GM23338 (cell line): ENCODE results near the gene CCDC175. TPM values are rescaled to one million over a fixed set of nuclear protein-coding genes. Genes with fewer than 3 reads are reported as not detected.
A peak's percentile ranks its signal among the peaks of the same experiment; 100 is the strongest.

Experiments
- ATAC-seq: fragments of 200-7000 bp; cut with Tn5 transposase; 3 replicates; pipeline ENCODE4 v1.9.1; 2020
- DNase-seq: peaks from one replicate; pipeline ENCODE4 v3.0.0-alpha.2; 2015; ENCODE audit warnings: low spot score
- H2AFZ ChIP-seq: fragments of 200-600 bp; sonication (generic); 2 replicates; pipeline ENCODE4 v1.8.0; 2016; ENCODE audit warnings: antibody characterized with exemption, mild to moderate bottlenecking, moderate library complexity
- H3F3A ChIP-seq: fragments of 200-600 bp; sonication (generic); replicated peaks from 2 replicates; pipeline ENCODE4 v1.8.0; 2017; ENCODE audit warnings: antibody characterized with exemption, mixed run types, low read depth
- H3K27ac ChIP-seq: fragments of 200-600 bp; sonication (generic); 2 replicates; pipeline ENCODE4 v1.6.1; 2016; ENCODE audit warnings: low read depth
- H3K27me3 ChIP-seq: fragments of 200-600 bp; sonication (generic); 2 replicates; pipeline ENCODE4 v1.8.0; 2016; ENCODE audit warnings: mild to moderate bottlenecking, mixed run types, moderate library complexity; ENCODE audit not compliant: insufficient read depth
- H3K36me3 ChIP-seq: fragments of 200-600 bp; sonication (generic); 2 replicates; pipeline ENCODE4 v1.8.0; 2016; ENCODE audit warnings: mild to moderate bottlenecking; ENCODE audit not compliant: insufficient read depth
- H3K4me1 ChIP-seq: fragments of 200-600 bp; sonication (generic); 2 replicates; pipeline ENCODE4 v1.8.0; 2016; ENCODE audit warnings: mild to moderate bottlenecking, moderate library complexity; ENCODE audit not compliant: insufficient read depth
- H3K4me2 ChIP-seq: fragments of 200-600 bp; sonication (generic); 2 replicates; pipeline ENCODE4 v1.7.1; 2017; ENCODE audit warnings: mixed run types
- H3K4me3 ChIP-seq: fragments of 200-600 bp; sonication (generic); 2 replicates; pipeline ENCODE4 v1.6.1; 2016; ENCODE audit warnings: mixed run types
- H3K79me2 ChIP-seq: fragments of 200-600 bp; sonication (generic); replicated peaks from 2 replicates; pipeline ENCODE4 v1.8.0; 2017; ENCODE audit warnings: mild to moderate bottlenecking; ENCODE audit not compliant: insufficient read depth
- H3K9me2 ChIP-seq: fragments of 200-600 bp; sonication (generic); 2 replicates; pipeline ENCODE4 v1.8.0; 2017; ENCODE audit not compliant: insufficient read depth
- H4K20me1 ChIP-seq: fragments of 200-600 bp; sonication (generic); replicated peaks from 2 replicates; pipeline ENCODE4 v1.8.0; 2017; ENCODE audit warnings: mild to moderate bottlenecking; ENCODE audit not compliant: insufficient read depth
- H3K27ac Mint-ChIP-seq: 2 replicates; pipeline ENCODE4 v1.8.0; 2020; ENCODE audit warnings: inconsistent platforms, mild to moderate bottlenecking, moderate library complexity, mixed read lengths
- H3K27me3 Mint-ChIP-seq: 3 replicates; pipeline ENCODE4 v1.8.0; 2022; ENCODE audit warnings: low read depth, mild to moderate bottlenecking, moderate library complexity, mixed read lengths, inconsistent platforms; ENCODE audit not compliant: insufficient read depth, poor library complexity
- H3K36me3 Mint-ChIP-seq: 3 replicates; pipeline ENCODE4 v1.8.0; 2021; ENCODE audit warnings: low read depth, mild to moderate bottlenecking, inconsistent platforms, moderate library complexity, mixed read lengths
- H3K4me1 Mint-ChIP-seq: 3 replicates; pipeline ENCODE4 v1.8.0; 2020; ENCODE audit warnings: mild to moderate bottlenecking, inconsistent platforms, mixed read lengths
- H3K4me3 Mint-ChIP-seq: 3 replicates; pipeline ENCODE4 v1.8.0; 2021; ENCODE audit warnings: moderate library complexity, mild to moderate bottlenecking, inconsistent platforms, mixed read lengths
- H3K9me3 Mint-ChIP-seq: 3 replicates; pipeline ENCODE4 v1.8.0; 2020; ENCODE audit warnings: moderate library complexity, mild to moderate bottlenecking, inconsistent platforms, mixed read lengths
- CREB1 ChIP-seq: fragments of 250-450 bp; sonication (Bioruptor Pico); IDR thresholded peaks from 2 replicates; pipeline ENCODE4 v1.5.0; 2020; ENCODE audit warnings: low read depth, mild to moderate bottlenecking, moderate library complexity
- CTCF ChIP-seq, 2 experiments: fragments of 200-600 bp in 1 of 2; sonication (generic) in 1 of 2; conservative IDR thresholded peaks; 2 replicates each; pipeline versions ENCODE4 v1.5.1 to v1.6.1; 2016 to 2017; ENCODE audit warnings: antibody characterized with exemption in 2 of 2, low read depth in 2 of 2, mild to moderate bottlenecking in 2 of 2, moderate library complexity in 1 of 2
- ETS1 ChIP-seq: IDR thresholded peaks from 2 replicates; pipeline ENCODE4 v1.6.1; 2016; ENCODE audit warnings: antibody characterized with exemption
- EZH2phosphoT487 ChIP-seq: fragments of 200-600 bp; sonication (generic); IDR thresholded peaks from one replicate; pipeline ENCODE4 v1.8.1; 2018; ENCODE audit warnings: antibody characterized with exemption; ENCODE audit not compliant: unreplicated experiment
- NANOG ChIP-seq: IDR thresholded peaks from 2 replicates; pipeline ENCODE4 v1.6.1; 2016; ENCODE audit warnings: antibody characterized with exemption, borderline replicate concordance
- POLR2AphosphoS5 ChIP-seq: IDR thresholded peaks from 2 replicates; pipeline ENCODE4 v1.6.1; 2016; ENCODE audit warnings: antibody characterized with exemption, low read depth
- ZNF114 ChIP-seq: fragments of 250-450 bp; sonication (Bioruptor Pico); IDR thresholded peaks from 2 replicates; pipeline ENCODE4 v1.5.0; 2020; ENCODE audit warnings: mild to moderate bottlenecking, moderate library complexity
- ZNF331 ChIP-seq: fragments of 250-450 bp; sonication (Bioruptor Pico); IDR thresholded peaks from 2 replicates; pipeline ENCODE4 v1.5.0; 2020; ENCODE audit warnings: low read depth, mild to moderate bottlenecking, moderate library complexity
- polyA plus RNA-seq: library from polyadenylated mRNA; unstranded; fragments of >200 nt; fragmentation: Nextera tagmentation; extraction: Ambion mirVana; gene quantifications from 2 replicates; pipeline ENCODE4 v1.2.1, GENCODE V29; 2016
- total RNA-seq: library from RNA; depleted of rRNA; stranded (reverse); fragments of >200 nt; shearing (Covaris generic); gene quantifications from 2 replicates; pipeline ENCODE4 v1.2.3, GENCODE V29; 2014
- TF ChIP-seq, protein P1 (sequence below): fragments of 250-450 bp; sonication (Bioruptor Pico); IDR thresholded peaks from 2 replicates; pipeline ENCODE4 v1.5.0; 2020; ENCODE audit warnings: mild to moderate bottlenecking, moderate library complexity
- TF ChIP-seq, protein P2 (sequence below): IDR thresholded peaks from one replicate; pipeline ENCODE4 v1.6.1; 2018; ENCODE audit warnings: antibody characterized with exemption; ENCODE audit not compliant: unreplicated experiment

The CCDC175 gene
- total and polyA plus RNA-seq, 2 experiments from 2014 or later = 0.50 TPM; not detected in 1

DNA sequence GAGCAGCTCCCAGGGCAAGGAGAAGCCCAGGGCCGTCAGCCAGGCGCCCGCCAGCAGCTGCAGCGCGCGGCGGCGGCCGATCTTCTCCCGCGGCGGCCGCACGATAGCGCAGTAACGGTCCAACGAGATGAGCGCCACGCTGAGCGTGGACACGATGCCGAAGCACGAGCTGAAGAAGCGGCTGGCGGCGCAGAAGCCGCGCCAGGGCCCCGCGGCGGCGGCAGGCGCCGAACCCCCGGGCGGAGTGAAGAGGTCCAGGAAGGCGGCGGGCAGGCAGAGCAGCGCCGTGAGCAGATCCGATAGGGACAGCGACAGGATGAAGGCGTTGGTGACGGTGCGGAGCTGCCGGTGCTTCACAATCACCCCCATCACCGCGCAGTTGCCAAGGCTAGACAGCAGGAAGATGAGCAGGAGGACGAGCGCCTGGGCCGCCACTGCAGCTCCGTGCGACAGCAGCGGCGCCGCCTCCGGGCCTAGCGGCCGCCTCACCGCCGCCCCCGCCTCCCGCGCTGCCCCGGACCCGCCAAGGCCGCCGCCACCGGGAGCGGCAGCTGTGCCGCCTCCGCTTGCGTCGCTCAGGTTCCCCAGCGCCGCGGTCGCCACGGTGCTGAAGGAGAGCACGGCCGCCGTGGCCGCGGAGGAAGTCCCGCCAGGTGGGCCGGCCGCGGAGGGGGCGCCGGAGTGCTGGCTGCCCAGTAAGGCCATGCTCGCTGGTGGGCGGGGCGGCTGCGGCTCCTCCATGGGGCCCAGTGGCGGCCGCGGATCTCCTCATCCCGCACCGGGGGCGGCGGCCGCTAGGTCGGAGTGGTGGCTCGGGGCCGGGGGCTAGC lies 111.9 kb downstream of the CCDC175 start:
- H2AFZ ChIP-seq = peak overlapping the region; percentile 95
- H3K4me1 Mint-ChIP-seq = peaks cover 10% of the 10 kb centered on the region
- no peak overlapping the region for H3K27ac ChIP-seq

More for the DNA sequence above, 111.9 kb downstream of the CCDC175 start:
- Mint-ChIP-seq H3K9me3 (no peaks in the 10 kb centered on the region), H3K27ac (no peak overlapping the region), H3K36me3 (no peaks in the 10 kb centered on the region), H3K27me3 (peaks cover 21% of the 10 kb centered on the region), H3K4me3 (peak overlapping the region; percentile 81)
- Histone ChIP-seq H3F3A (no peaks in the 10 kb centered on the region; the same call in 1 of the 2 replicates), H4K20me1 (peaks cover 14% of the 10 kb centered on the region), H3K4me3 (peak overlapping the region; percentile 77), H3K4me1 (peaks cover 9% of the 10 kb centered on the region), H3K9me2 (no peaks in the 10 kb centered on the region), H3K36me3 (no peaks in the 10 kb centered on the region), H3K4me2 (peak overlapping the region; percentile 92), H3K27me3 (peaks cover 38% of the 10 kb centered on the region), H3K79me2 (no peaks in the 10 kb centered on the region)
- DNase-seq (peak; percentile 70), ATAC-seq (peak; percentile 74)
- TF ChIP-seq NANOG = no peak
- TF ChIP-seq ZNF331 = no peak
- TF ChIP-seq EZH2phosphoT487 = no peak
- TF ChIP-seq, protein P1, sequence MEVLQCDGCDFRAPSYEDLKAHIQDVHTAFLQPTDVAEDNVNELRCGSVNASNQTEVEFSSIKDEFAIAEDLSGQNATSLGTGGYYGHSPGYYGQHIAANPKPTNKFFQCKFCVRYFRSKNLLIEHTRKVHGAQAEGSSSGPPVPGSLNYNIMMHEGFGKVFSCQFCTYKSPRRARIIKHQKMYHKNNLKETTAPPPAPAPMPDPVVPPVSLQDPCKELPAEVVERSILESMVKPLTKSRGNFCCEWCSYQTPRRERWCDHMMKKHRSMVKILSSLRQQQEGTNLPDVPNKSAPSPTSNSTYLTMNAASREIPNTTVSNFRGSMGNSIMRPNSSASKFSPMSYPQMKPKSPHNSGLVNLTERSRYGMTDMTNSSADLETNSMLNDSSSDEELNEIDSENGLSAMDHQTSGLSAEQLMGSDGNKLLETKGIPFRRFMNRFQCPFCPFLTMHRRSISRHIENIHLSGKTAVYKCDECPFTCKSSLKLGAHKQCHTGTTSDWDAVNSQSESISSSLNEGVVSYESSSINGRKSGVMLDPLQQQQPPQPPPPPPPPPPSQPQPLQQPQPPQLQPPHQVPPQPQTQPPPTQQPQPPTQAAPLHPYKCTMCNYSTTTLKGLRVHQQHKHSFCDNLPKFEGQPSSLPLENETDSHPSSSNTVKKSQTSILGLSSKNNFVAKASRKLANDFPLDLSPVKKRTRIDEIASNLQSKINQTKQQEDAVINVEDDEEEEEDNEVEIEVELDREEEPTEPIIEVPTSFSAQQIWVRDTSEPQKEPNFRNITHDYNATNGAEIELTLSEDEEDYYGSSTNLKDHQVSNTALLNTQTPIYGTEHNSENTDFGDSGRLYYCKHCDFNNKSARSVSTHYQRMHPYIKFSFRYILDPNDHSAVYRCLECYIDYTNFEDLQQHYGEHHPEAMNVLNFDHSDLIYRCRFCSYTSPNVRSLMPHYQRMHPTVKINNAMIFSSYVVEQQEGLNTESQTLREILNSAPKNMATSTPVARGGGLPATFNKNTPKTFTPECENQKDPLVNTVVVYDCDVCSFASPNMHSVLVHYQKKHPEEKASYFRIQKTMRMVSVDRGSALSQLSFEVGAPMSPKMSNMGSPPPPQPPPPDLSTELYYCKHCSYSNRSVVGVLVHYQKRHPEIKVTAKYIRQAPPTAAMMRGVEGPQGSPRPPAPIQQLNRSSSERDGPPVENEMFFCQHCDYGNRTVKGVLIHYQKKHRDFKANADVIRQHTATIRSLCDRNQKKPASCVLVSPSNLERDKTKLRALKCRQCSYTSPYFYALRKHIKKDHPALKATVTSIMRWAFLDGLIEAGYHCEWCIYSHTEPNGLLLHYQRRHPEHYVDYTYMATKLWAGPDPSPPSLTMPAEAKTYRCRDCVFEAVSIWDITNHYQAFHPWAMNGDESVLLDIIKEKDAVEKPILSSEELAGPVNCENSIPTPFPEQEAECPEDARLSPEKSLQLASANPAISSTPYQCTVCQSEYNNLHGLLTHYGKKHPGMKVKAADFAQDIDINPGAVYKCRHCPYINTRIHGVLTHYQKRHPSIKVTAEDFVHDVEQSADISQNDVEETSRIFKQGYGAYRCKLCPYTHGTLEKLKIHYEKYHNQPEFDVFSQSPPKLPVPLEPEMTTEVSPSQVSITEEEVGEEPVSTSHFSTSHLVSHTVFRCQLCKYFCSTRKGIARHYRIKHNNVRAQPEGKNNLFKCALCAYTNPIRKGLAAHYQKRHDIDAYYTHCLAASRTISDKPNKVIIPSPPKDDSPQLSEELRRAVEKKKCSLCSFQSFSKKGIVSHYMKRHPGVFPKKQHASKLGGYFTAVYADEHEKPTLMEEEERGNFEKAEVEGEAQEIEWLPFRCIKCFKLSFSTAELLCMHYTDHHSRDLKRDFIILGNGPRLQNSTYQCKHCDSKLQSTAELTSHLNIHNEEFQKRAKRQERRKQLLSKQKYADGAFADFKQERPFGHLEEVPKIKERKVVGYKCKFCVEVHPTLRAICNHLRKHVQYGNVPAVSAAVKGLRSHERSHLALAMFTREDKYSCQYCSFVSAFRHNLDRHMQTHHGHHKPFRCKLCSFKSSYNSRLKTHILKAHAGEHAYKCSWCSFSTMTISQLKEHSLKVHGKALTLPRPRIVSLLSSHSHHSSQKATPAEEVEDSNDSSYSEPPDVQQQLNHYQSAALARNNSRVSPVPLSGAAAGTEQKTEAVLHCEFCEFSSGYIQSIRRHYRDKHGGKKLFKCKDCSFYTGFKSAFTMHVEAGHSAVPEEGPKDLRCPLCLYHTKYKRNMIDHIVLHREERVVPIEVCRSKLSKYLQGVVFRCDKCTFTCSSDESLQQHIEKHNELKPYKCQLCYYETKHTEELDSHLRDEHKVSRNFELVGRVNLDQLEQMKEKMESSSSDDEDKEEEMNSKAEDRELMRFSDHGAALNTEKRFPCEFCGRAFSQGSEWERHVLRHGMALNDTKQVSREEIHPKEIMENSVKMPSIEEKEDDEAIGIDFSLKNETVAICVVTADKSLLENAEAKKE (CRISPR knock-in tag) = no peak
- TF ChIP-seq POLR2AphosphoS5 = no peak
- no peak for TF ChIP-seq ETS1
- TF ChIP-seq CTCF (conservative IDR thresholded peaks at IDR 0.05; ENCODE audit: low read depth in 2 of 2) = no peak
- TF ChIP-seq, protein P2, sequence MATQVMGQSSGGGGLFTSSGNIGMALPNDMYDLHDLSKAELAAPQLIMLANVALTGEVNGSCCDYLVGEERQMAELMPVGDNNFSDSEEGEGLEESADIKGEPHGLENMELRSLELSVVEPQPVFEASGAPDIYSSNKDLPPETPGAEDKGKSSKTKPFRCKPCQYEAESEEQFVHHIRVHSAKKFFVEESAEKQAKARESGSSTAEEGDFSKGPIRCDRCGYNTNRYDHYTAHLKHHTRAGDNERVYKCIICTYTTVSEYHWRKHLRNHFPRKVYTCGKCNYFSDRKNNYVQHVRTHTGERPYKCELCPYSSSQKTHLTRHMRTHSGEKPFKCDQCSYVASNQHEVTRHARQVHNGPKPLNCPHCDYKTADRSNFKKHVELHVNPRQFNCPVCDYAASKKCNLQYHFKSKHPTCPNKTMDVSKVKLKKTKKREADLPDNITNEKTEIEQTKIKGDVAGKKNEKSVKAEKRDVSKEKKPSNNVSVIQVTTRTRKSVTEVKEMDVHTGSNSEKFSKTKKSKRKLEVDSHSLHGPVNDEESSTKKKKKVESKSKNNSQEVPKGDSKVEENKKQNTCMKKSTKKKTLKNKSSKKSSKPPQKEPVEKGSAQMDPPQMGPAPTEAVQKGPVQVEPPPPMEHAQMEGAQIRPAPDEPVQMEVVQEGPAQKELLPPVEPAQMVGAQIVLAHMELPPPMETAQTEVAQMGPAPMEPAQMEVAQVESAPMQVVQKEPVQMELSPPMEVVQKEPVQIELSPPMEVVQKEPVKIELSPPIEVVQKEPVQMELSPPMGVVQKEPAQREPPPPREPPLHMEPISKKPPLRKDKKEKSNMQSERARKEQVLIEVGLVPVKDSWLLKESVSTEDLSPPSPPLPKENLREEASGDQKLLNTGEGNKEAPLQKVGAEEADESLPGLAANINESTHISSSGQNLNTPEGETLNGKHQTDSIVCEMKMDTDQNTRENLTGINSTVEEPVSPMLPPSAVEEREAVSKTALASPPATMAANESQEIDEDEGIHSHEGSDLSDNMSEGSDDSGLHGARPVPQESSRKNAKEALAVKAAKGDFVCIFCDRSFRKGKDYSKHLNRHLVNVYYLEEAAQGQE = no peak
- TF ChIP-seq ZNF114 (CRISPR knock-in tag) = no peak
- TF ChIP-seq CREB1 (CRISPR knock-in tag) = no peak
